HG03159 (cell line): ENCODE data around the gene TMEM79.
"Not testable (repeated sequence)": the region's sequence is repeated elsewhere in the genome, so short reads cannot be mapped to it uniquely, and the experiment has no call there.

ENCODE experiments used
- ATAC-seq: cut with Tn5 transposase; IDR thresholded peaks from one replicate; pipeline ENCODE4 v1.9.1; 2021; ENCODE audit warnings: mild to moderate bottlenecking, moderate library complexity; ENCODE audit not compliant: unreplicated experiment

TMEM79 gene

GRCh38 chr1:156298852-156299357, 14.8 kb downstream of the TMEM79 start, which contains the start of gene VHLL:
VHLL (minus strand) TSS chr1:156299307; CDS start chr1:156299189, 118 bp downstream.
- ATAC-seq = no peak

- no peak for ATAC-seq
Measured at GRCh38 chr1:156303241-156303640, 19.1 kb downstream of the TMEM79 start.

DNA sequence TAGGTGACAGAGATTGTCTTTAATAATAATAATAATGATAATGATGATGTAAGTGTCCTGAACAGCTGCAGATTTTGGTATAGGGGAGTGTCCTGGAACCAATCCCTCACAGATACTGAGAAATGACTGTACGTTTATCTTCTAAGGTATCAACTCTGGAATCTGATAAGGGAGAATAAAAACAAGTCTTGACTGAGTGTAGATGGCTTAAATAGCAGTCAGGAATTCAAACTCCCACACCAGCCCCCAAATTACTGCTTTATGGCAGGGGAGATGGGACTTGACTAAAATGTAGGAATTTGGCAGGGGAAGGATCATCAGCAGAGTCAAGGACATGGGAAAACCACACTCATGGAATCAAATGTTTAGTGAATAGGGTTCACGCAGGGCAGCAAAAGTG, 21.1 kb downstream of the TMEM79 start:
- no peak for ATAC-seq

GRCh38 chr1:156308078-156308477, 24.0 kb downstream of the TMEM79 start:
- ATAC-seq = no peak

GRCh38 chr1:156310962-156311361, 26.8 kb downstream of the TMEM79 start:
- ATAC-seq = no peak

DNA sequence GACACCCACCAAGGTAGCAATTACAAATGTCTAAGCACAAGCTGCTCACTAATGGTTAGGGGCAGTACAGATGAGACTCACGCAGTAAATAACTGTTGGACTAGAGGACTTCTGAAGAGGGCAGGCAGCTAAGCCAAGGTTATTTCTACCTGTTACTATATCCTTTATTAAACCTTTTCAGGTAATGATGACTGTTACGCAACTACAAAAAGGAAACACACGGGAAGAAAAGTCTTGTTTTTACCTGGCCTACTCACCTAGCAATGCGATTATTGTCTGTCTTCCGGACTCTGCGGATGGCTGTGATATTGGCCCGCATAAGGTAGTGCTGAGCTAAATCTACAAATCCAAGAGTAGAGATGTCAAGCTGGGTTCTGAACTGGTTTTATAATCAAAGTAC, 32.8 kb downstream of the TMEM79 start:
- no peak for ATAC-seq

DNA sequence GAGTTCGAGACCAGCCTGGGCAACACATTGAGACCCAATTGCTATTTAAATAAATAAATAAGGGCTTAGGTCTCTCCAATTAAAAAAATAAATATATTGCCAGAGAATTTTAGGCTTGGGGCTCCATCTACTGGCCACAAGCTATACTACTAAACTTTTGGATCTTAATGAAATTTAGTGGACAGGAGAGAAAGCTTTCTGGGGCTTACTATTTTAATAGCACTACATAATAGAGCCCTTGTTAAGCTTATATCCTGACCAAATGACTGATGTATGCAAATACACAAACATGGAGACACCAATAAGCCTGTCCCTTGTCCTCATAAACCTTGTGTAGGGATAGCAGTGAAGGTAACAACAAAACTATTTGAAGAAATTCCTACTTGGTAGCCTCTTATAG, 35.5 kb downstream of the TMEM79 start:
- ATAC-seq = no peak

DNA sequence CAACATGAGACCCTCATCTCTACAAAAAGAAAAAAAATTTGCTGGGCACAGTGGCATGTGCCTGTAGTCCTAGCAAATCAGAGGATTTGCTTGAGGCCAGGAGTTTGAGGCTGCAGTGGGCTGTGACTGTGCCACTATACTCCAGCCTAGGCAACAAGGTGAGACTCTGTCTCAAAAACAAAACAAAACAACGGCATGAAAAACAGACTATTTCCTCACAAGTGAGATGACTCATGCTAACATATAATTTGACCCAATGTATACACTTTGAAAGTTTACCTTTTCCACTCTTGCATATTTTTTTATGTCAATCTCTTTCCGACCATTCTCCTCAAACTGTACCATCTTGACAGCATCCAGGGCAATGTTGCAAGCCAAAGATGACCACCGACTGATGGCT, 36.4 kb downstream of the TMEM79 start:
- no peak for ATAC-seq

GRCh38 chr1:156323179-156323578, 39.1 kb downstream of the TMEM79 start:
- ATAC-seq = not testable (repeated sequence)

DNA sequence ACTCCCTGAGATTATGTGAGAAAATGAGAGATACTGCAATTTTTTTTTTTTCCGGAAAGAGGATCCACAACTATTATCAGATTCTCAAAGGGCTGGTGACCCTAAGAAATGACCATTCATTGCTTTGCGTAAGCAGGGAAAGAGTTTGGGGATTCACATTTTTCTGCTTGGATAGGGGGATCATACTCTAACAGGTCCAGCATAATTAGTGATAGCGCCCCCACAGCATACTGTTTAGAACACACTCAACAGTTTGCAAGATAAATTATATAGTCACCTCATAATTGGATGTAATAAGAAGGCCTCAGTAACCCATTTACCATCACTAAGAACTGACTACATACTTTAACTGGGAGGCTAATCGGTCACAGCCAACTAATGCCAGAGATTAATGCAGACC, 52.1 kb downstream of the TMEM79 start:
- no peak for ATAC-seq

DNA sequence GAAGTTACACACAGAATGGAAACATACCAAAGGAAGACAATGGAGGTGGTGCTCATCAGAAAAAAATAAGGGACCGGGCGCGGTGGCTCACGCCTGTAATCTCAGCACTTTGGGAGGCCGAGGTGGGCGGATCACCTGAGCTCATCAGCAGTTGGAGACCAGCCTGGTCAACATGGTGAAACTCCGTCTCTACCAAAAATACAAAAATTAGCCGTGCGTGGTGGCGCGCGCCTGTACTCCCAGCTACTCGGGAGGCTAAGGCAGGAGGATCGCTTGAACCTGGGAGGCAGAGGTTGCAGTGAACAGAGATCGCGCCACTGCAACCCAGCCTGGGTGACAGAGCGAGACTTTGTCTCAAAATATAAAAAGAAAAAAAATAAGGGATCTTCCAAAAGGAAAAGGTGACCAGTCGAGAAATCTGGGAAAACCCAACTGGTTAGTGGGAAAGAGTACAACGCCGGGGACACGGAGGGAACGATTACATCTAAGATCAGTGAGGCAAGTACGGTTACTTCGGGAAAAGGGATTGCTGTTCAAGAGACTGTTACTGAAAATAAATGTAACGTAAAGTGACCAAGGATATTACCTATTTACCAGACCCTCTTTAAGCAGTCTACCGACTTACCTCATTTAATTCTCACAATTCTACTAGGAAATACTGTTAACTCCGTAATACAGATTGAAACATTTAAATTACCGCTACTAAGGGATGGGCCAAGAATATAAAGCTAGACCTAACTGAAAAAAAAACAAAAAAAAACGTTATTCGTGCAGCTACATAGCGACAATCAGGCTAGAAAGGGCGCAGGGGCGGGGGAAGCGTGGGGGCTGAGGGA, 53.1 kb downstream of the TMEM79 start:
- no peak for ATAC-seq

GRCh38 chr1:156337888-156338179, 53.7 kb downstream of the TMEM79 start:
- ATAC-seq = no peak

GRCh38 chr1:156338180-156338976, 54.3 kb downstream of the TMEM79 start, which contains the start of the genes CCT3 and TSACC:
CCT3 (minus strand) TSS chr1:156338292; CDS start chr1:156338184, 108 bp downstream.
TSACC (plus strand) TSS chr1:156338526; CDS start chr1:156339758, 1,232 bp downstream.
- ATAC-seq = peak; percentile 88
